Measurements from ENCODE around the gene PRDM11. TPM values are rescaled to one million over a fixed set of nuclear protein-coding genes. Genes with fewer than 3 reads are reported as not detected.

Gene PRDM11
- total and polyA plus RNA-seq, 10 of the 15 experiments (the other 5 are each of a cell fraction or from before 2014, with no cell fraction given): 0.03 to 2.4 (median 0.53) TPM

- no peak for TF ChIP-seq MYC (IDR thresholded peaks at IDR 0.05; ENCODE audit: insufficient read depth, insufficient read length, insufficient replicate concordance, low read length, severe bottlenecking)
- TF ChIP-seq ZZZ3 (IDR thresholded peaks at IDR 0.05; ENCODE audit: control insufficient read depth, insufficient read length, low read depth): no peak
- TF ChIP-seq ZNF217 (IDR thresholded peaks at IDR 0.05): 0 out of 2 replicates have a peak, but pooled peaks have one; percentile 43
- no peak for TF ChIP-seq NR2F1 (conservative IDR thresholded peaks at IDR 0.05)
- TF ChIP-seq, protein P1, sequence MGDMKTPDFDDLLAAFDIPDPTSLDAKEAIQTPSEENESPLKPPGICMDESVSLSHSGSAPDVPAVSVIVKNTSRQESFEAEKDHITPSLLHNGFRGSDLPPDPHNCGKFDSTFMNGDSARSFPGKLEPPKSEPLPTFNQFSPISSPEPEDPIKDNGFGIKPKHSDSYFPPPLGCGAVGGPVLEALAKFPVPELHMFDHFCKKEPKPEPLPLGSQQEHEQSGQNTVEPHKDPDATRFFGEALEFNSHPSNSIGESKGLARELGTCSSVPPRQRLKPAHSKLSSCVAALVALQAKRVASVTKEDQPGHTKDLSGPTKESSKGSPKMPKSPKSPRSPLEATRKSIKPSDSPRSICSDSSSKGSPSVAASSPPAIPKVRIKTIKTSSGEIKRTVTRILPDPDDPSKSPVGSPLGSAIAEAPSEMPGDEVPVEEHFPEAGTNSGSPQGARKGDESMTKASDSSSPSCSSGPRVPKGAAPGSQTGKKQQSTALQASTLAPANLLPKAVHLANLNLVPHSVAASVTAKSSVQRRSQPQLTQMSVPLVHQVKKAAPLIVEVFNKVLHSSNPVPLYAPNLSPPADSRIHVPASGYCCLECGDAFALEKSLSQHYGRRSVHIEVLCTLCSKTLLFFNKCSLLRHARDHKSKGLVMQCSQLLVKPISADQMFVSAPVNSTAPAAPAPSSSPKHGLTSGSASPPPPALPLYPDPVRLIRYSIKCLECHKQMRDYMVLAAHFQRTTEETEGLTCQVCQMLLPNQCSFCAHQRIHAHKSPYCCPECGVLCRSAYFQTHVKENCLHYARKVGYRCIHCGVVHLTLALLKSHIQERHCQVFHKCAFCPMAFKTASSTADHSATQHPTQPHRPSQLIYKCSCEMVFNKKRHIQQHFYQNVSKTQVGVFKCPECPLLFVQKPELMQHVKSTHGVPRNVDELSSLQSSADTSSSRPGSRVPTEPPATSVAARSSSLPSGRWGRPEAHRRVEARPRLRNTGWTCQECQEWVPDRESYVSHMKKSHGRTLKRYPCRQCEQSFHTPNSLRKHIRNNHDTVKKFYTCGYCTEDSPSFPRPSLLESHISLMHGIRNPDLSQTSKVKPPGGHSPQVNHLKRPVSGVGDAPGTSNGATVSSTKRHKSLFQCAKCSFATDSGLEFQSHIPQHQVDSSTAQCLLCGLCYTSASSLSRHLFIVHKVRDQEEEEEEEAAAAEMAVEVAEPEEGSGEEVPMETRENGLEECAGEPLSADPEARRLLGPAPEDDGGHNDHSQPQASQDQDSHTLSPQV (IDR thresholded peaks at IDR 0.05): no peak
- peak; percentile 87 for TF ChIP-seq SMC3 (IDR thresholded peaks at IDR 0.05; ENCODE audit: borderline replicate concordance, low read length)
- no peak for TF ChIP-seq MTA3 (IDR thresholded peaks at IDR 0.05; ENCODE audit: borderline replicate concordance, low read length)
- TF ChIP-seq, protein P2, sequence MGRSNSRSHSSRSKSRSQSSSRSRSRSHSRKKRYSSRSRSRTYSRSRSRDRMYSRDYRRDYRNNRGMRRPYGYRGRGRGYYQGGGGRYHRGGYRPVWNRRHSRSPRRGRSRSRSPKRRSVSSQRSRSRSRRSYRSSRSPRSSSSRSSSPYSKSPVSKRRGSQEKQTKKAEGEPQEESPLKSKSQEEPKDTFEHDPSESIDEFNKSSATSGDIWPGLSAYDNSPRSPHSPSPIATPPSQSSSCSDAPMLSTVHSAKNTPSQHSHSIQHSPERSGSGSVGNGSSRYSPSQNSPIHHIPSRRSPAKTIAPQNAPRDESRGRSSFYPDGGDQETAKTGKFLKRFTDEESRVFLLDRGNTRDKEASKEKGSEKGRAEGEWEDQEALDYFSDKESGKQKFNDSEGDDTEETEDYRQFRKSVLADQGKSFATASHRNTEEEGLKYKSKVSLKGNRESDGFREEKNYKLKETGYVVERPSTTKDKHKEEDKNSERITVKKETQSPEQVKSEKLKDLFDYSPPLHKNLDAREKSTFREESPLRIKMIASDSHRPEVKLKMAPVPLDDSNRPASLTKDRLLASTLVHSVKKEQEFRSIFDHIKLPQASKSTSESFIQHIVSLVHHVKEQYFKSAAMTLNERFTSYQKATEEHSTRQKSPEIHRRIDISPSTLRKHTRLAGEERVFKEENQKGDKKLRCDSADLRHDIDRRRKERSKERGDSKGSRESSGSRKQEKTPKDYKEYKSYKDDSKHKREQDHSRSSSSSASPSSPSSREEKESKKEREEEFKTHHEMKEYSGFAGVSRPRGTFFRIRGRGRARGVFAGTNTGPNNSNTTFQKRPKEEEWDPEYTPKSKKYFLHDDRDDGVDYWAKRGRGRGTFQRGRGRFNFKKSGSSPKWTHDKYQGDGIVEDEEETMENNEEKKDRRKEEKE (IDR thresholded peaks at IDR 0.05): no peak
- TF ChIP-seq MEF2A (IDR thresholded peaks at IDR 0.05; ENCODE audit: insufficient read depth, low read depth, low read length): no peak
- no peak for TF ChIP-seq SUPT20H (IDR thresholded peaks at IDR 0.05; ENCODE audit: borderline replicate concordance, control insufficient read depth, low read depth, low read length)
- TF ChIP-seq ZSCAN29 (IDR thresholded peaks at IDR 0.05): no peak
- no peak for TF ChIP-seq ASH2L (IDR thresholded peaks at IDR 0.05; ENCODE audit: borderline replicate concordance, low read depth)
- TF ChIP-seq CREB1 (IDR thresholded peaks at IDR 0.05; ENCODE audit: low read depth): no peak
- no peak for TF ChIP-seq ZBTB4 (CRISPR knock-in tag; IDR thresholded peaks at IDR 0.05)
- no peak for TF ChIP-seq PAX5 (IDR thresholded peaks at IDR 0.05; ENCODE audit: borderline replicate concordance, low read depth, low read length)
- TF ChIP-seq BHLHE40 (IDR thresholded peaks at IDR 0.05; ENCODE audit: borderline replicate concordance in 1 of 2, low read depth in 2 of 2, low read length in 1 of 2): no peak
- no peak; the same call in 1 of the 2 replicates for TF ChIP-seq RCOR1 (conservative IDR thresholded peaks at IDR 0.05; ENCODE audit: low read depth, low read length)
- no peak for TF ChIP-seq NFXL1 (IDR thresholded peaks at IDR 0.05; ENCODE audit: borderline replicate concordance)
These were observed 43.4 kb upstream of the PRDM11 start (continued) for GRCh38 chr11:45102810-45103621.
